Uterus (tissue), 4 donors: Measurements from ENCODE around the gene ITGAL. TPM values are rescaled to one million over a fixed set of nuclear protein-coding genes. Genes with fewer than 3 reads are reported as not detected.

Source experiments
- DNase-seq, 2 donors: peaks; one replicate each; pipeline ENCODE4 v3.0.0-alpha.2; 2019 to 2020
- H3K27ac ChIP-seq, 2 donors: fragments of 200-600 bp; sonication (generic); 1 replicate in 1 of 2; 2 replicates in 1 of 2; pipeline ENCODE4 v1.5.1; 2016 to 2018
- H3K27me3 ChIP-seq, 2 donors: fragments of 200-600 bp; sonication (generic); one replicate each; pipeline ENCODE4 v1.5.1; 2018 to 2019; ENCODE audit warnings: control low read depth in 1 of 2
- H3K36me3 ChIP-seq, 2 donors: fragments of 200-600 bp; sonication (generic); one replicate each; pipeline ENCODE4 v1.5.1; 2019; ENCODE audit warnings: control low read depth in 1 of 2
- H3K4me1 ChIP-seq, 2 donors: fragments of 200-600 bp; sonication (generic); one replicate each; pipeline ENCODE4 v1.5.1; 2018 to 2019; ENCODE audit warnings: control low read depth in 1 of 2
- H3K4me3 ChIP-seq, 2 donors: fragments of 200-600 bp; sonication (generic); 1 replicate in 1 of 2; 2 replicates in 1 of 2; pipeline ENCODE4 v1.5.1; 2018 to 2019; ENCODE audit warnings: mild to moderate bottlenecking in 1 of 2
- H3K9me3 ChIP-seq, 2 donors: fragments of 200-600 bp; sonication (generic); one replicate each; pipeline ENCODE4 v1.5.1; 2019; ENCODE audit warnings: control low read depth in 1 of 2
- CTCF ChIP-seq, 4 experiments: fragments of 200-600 bp in 2 of 4; fragments of 450-650 bp in 2 of 4; sonication (generic) in 2 of 4; IDR thresholded peaks; one replicate each; pipeline ENCODE4 v1.5.1; 2016 to 2019; ENCODE audit warnings: antibody characterized with exemption in 4 of 4, mild to moderate bottlenecking in 2 of 4, moderate library complexity in 1 of 4
- POLR2A ChIP-seq, 2 donors: fragments of 450-650 bp; IDR thresholded peaks; one replicate each; pipeline ENCODE4 v1.6.1; 2016; ENCODE audit warnings: antibody characterized with exemption in 2 of 2, mild to moderate bottlenecking in 1 of 2, moderate library complexity in 1 of 2
- intact Hi-C: fragments of 100-400 bp; cut with DNase I; formaldehyde crosslinking; loops from one replicate; pipeline ENCODE4 v1.15.1; 2023; ENCODE audit warnings: low total_unique reads
- total RNA-seq, 4 donors: library from RNA; depleted of rRNA in 3 of 4; stranded (reverse); fragments of >200 nt in 3 of 4; gene quantifications; one replicate each; pipeline versions ENCODE4 v1.1.0 to v1.2.4, GENCODE V29; 2014 to 2023
- donor health status: DM: yes; HTN: yes; CAD: no.

ITGAL gene
- total RNA-seq, 4 donors from 2014 or later = 3.6 to 5.6 (median 4.7) TPM; not detected in 1

GRCh38 chr16:30567991-30568638 lies 95.6 kb downstream of the ITGAL start:
- intact Hi-C loops = no loop called here

GRCh38 chr16:30569281-30569680 lies 96.7 kb downstream of the ITGAL start:
- intact Hi-C loops = no loop called here
- no peak for DNase-seq
- H3K27me3 ChIP-seq = no peaks in the 10 kb centered on the region
- H3K4me3 ChIP-seq = no peak overlapping the region
- TF ChIP-seq POLR2A (IDR thresholded peaks at IDR 0.05) (no peak), CTCF (IDR thresholded peaks at IDR 0.05) (no peak)
- H3K9me3 ChIP-seq = no peaks in the 10 kb centered on the region
- peaks cover 0 to 6% of the 10 kb centered on the region in 2 donors for H3K4me1 ChIP-seq
- H3K36me3 ChIP-seq = no peaks in the 10 kb centered on the region
- H3K27ac ChIP-seq = no peak overlapping the region

More at GRCh38 chr16:30567991-30568638, 95.6 kb downstream of the ITGAL start:
- Histone ChIP-seq H3K27me3 (no peaks in the 10 kb centered on the region), H3K4me1 (peaks cover 0 to 6% of the 10 kb centered on the region in 2 donors), H3K36me3 (no peaks in the 10 kb centered on the region), H3K4me3 (no peak overlapping the region), H3K27ac (no peak overlapping the region), H3K9me3 (no peaks in the 10 kb centered on the region)
- no peak for DNase-seq
- no peak for TF ChIP-seq POLR2A (IDR thresholded peaks at IDR 0.05)
- no peak for TF ChIP-seq CTCF (IDR thresholded peaks at IDR 0.05)

- intact Hi-C loops = no loop called here
- peak overlapping the region; percentile 96 to 99 for H3K27ac ChIP-seq
- no peak for DNase-seq
- H3K4me3 ChIP-seq = peak overlapping the region in 1 of 2 donors; percentile 91
- no peak for TF ChIP-seq POLR2A (IDR thresholded peaks at IDR 0.05)
- TF ChIP-seq CTCF (IDR thresholded peaks at IDR 0.05) = no peak
- H3K36me3 ChIP-seq = no peaks in the 10 kb centered on the region
- no peaks in the 10 kb centered on the region for H3K9me3 ChIP-seq
- peaks cover 0 to 6% of the 10 kb centered on the region in 2 donors for H3K4me1 ChIP-seq
- H3K27me3 ChIP-seq = no peaks in the 10 kb centered on the region
Measured at GRCh38 chr16:30569746-30570635, 97.4 kb downstream of the ITGAL start.

GRCh38 chr16:30570636-30571444 lies 98.3 kb downstream of the ITGAL start:
- Histone ChIP-seq H3K27ac (peak overlapping the region; percentile 96 to 99), H3K27me3 (no peaks in the 10 kb centered on the region), H3K36me3 (no peaks in the 10 kb centered on the region), H3K9me3 (no peaks in the 10 kb centered on the region), H3K4me1 (peaks cover 0 to 6% of the 10 kb centered on the region in 2 donors), H3K4me3 (peak overlapping the region; percentile 53 to 91)
- peak; percentile 40 to 56 for DNase-seq
- TF ChIP-seq POLR2A (IDR thresholded peaks at IDR 0.05) (no peak), CTCF (IDR thresholded peaks at IDR 0.05) (no peak)
- intact Hi-C loops = no loop called here
